Activated CD8-positive, alpha-beta memory T cell treated with anti-CD3 and anti-CD28 coated beads, Interleukin-2, amount 10 ng/mL, durations not matched to agents 7 days and 5 days (primary cell): Measurements from ENCODE around the gene COMMD9. TPM values are rescaled to one million over a fixed set of nuclear protein-coding genes. Genes with fewer than 3 reads are reported as not detected.

Source experiments
- ATAC-seq: fragments of 150-1000 bp; cut with Tn5 transposase; one replicate; pipeline ENCODE4 v1.10.0; 2021; ENCODE audit warnings: moderate library complexity
- CTCF ChIA-PET: fragments of 350-600 bp; sonication (Branson Sonifier 250); formaldehyde crosslinking; loops from one replicate; lab custom pipeline; 2021; ENCODE audit warnings: antibody characterized with exemption; lab: Charles Lee
- DNase-seq: peaks from one replicate; pipeline ENCODE4 v3.0.0-alpha.2; 2020
- H3K27ac Mint-ChIP-seq: one replicate; pipeline ENCODE4 v1.8.0; 2021; ENCODE audit warnings: mild to moderate bottlenecking, mixed read lengths
- H3K27me3 Mint-ChIP-seq: one replicate; pipeline ENCODE4 v1.8.0; 2021; ENCODE audit warnings: mixed read lengths
- H3K36me3 Mint-ChIP-seq: one replicate; pipeline ENCODE4 v1.8.0; 2021; ENCODE audit warnings: mild to moderate bottlenecking, mixed read lengths
- H3K4me1 Mint-ChIP-seq: one replicate; pipeline ENCODE4 v1.8.0; 2021; ENCODE audit warnings: mixed read lengths
- H3K4me3 Mint-ChIP-seq: one replicate; pipeline ENCODE4 v1.8.0; 2021; ENCODE audit warnings: mild to moderate bottlenecking, moderate library complexity, mixed read lengths
- H3K9me3 Mint-ChIP-seq: one replicate; pipeline ENCODE4 v1.8.0; 2022; ENCODE audit warnings: low read depth, mixed read lengths
- total RNA-seq, 2 experiments: library from RNA; stranded (reverse); gene quantifications; one replicate each; pipeline ENCODE4 v1.2.3, GENCODE V29; 2021

COMMD9 gene
- total RNA-seq, 2 experiments from 2014 or later = 33.2 to 40.0 TPM

- Mint-ChIP-seq H3K27ac (no peak overlapping the region), H3K36me3 (no peaks in the 10 kb centered on the region), H3K4me1 (no peaks in the 10 kb centered on the region), H3K27me3 (peaks cover 13% of the 10 kb centered on the region), H3K4me3 (no peak overlapping the region), H3K9me3 (no peaks in the 10 kb centered on the region)
- DNase-seq (no peak), ATAC-seq (no peak)
- CTCF ChIA-PET = interaction anchor here (0.8 to 3.7 kb wide), 3 partner anchors 15 to 215 kb away, joined by 3 to 12 read pairs (median 4); no protein-coding TSS in a partner anchor
These were observed 24.9 kb downstream of the COMMD9 start for GRCh38 chr11:36264011-36264972.

- DNase-seq (no peak), ATAC-seq (no peak)
- Mint-ChIP-seq H3K9me3 (no peaks in the 10 kb centered on the region), H3K4me1 (no peaks in the 10 kb centered on the region), H3K36me3 (no peaks in the 10 kb centered on the region), H3K27ac (no peak overlapping the region), H3K4me3 (no peak overlapping the region), H3K27me3 (peaks cover 20% of the 10 kb centered on the region)
- CTCF ChIA-PET = no interaction called here
These were observed 28.1 kb downstream of the COMMD9 start for GRCh38 chr11:36261094-36261493.

- CTCF ChIA-PET = interaction anchor here (0.6 to 0.9 kb wide), 3 partner anchors 9 to 653 kb away, joined by 3 to 6 read pairs (median 3); no protein-coding TSS in a partner anchor
- DNase-seq (no peak), ATAC-seq (no peak)
- H3K4me3 Mint-ChIP-seq = no peak overlapping the region
- peaks cover 17% of the 10 kb centered on the region for H3K27me3 Mint-ChIP-seq
- no peaks in the 10 kb centered on the region for H3K36me3 Mint-ChIP-seq
- H3K27ac Mint-ChIP-seq = no peak overlapping the region
- H3K4me1 Mint-ChIP-seq = no peaks in the 10 kb centered on the region
- H3K9me3 Mint-ChIP-seq = no peaks in the 10 kb centered on the region
These were observed 30.4 kb downstream of the COMMD9 start for GRCh38 chr11:36258730-36259360.

GRCh38 chr11:36257351-36257750 is 31.9 kb downstream of the COMMD9 start:
- no peak for ATAC-seq
- H3K9me3 Mint-ChIP-seq = no peaks in the 10 kb centered on the region

GRCh38 chr11:36254713-36255112 is 34.5 kb downstream of the COMMD9 start:
- CTCF ChIA-PET = no interaction called here
- peaks cover 17% of the 10 kb centered on the region for H3K27me3 Mint-ChIP-seq
- no peak for DNase-seq
- no peak overlapping the region for H3K27ac Mint-ChIP-seq
- H3K4me3 Mint-ChIP-seq = no peak overlapping the region
- ATAC-seq = no peak
- H3K4me1 Mint-ChIP-seq = no peaks in the 10 kb centered on the region
- H3K9me3 Mint-ChIP-seq = no peaks in the 10 kb centered on the region
- no peaks in the 10 kb centered on the region for H3K36me3 Mint-ChIP-seq

More at GRCh38 chr11:36257351-36257750, 31.9 kb downstream of the COMMD9 start:
- no peaks in the 10 kb centered on the region for H3K36me3 Mint-ChIP-seq
- H3K4me3 Mint-ChIP-seq = no peak overlapping the region
- H3K4me1 Mint-ChIP-seq = no peaks in the 10 kb centered on the region
- CTCF ChIA-PET = interaction anchor here (1.1 to 2.1 kb wide), 2 partner anchors 9 to 215 kb away, joined by 3 to 9 read pairs; no protein-coding TSS in a partner anchor
- no peak for DNase-seq
- H3K27ac Mint-ChIP-seq = no peak overlapping the region
- peaks cover 13% of the 10 kb centered on the region for H3K27me3 Mint-ChIP-seq

GRCh38 chr11:36253238-36253637 is 36.0 kb downstream of the COMMD9 start:
- Mint-ChIP-seq H3K27ac (no peak overlapping the region), H3K4me3 (no peak overlapping the region), H3K27me3 (peaks cover 27% of the 10 kb centered on the region), H3K36me3 (no peaks in the 10 kb centered on the region), H3K9me3 (no peaks in the 10 kb centered on the region), H3K4me1 (no peaks in the 10 kb centered on the region)
- CTCF ChIA-PET = no interaction called here
- ATAC-seq = no peak
- no peak for DNase-seq

- Mint-ChIP-seq H3K36me3 (no peaks in the 10 kb centered on the region), H3K27ac (no peak overlapping the region), H3K4me3 (no peak overlapping the region), H3K9me3 (no peaks in the 10 kb centered on the region), H3K27me3 (peaks cover 28% of the 10 kb centered on the region), H3K4me1 (no peaks in the 10 kb centered on the region)
- no peak for DNase-seq
- no peak for ATAC-seq
- CTCF ChIA-PET = no interaction called here
These were observed 37.4 kb downstream of the COMMD9 start for GRCh38 chr11:36251823-36252222.

GRCh38 chr11:36249246-36249645 is 40.0 kb downstream of the COMMD9 start:
- ATAC-seq (no peak), DNase-seq (no peak)
- CTCF ChIA-PET = interaction anchor here (1.2 to 1.9 kb wide), 2 partner anchors 10 to 14 kb away, joined by 4 to 6 read pairs; no protein-coding TSS in a partner anchor
- no peaks in the 10 kb centered on the region for H3K4me1 Mint-ChIP-seq
- peaks cover 30% of the 10 kb centered on the region for H3K27me3 Mint-ChIP-seq
- no peak overlapping the region for H3K27ac Mint-ChIP-seq
- H3K36me3 Mint-ChIP-seq = no peaks in the 10 kb centered on the region
- no peak overlapping the region for H3K4me3 Mint-ChIP-seq
- H3K9me3 Mint-ChIP-seq = no peaks in the 10 kb centered on the region

GRCh38 chr11:36248436-36248835 is 40.8 kb downstream of the COMMD9 start:
- CTCF ChIA-PET = interaction anchor here (1.9 kb wide), 1 partner anchor 11 kb away, joined by 6 read pairs; no protein-coding TSS in a partner anchor
- no peak for ATAC-seq

GRCh38 chr11:36247493-36247892 is 41.7 kb downstream of the COMMD9 start:
- Mint-ChIP-seq H3K4me3 (no peak overlapping the region), H3K27ac (no peak overlapping the region), H3K9me3 (no peaks in the 10 kb centered on the region), H3K4me1 (no peaks in the 10 kb centered on the region), H3K27me3 (peaks cover 30% of the 10 kb centered on the region), H3K36me3 (no peaks in the 10 kb centered on the region)
- ATAC-seq (no peak), DNase-seq (no peak)
- CTCF ChIA-PET = no interaction called here

More at GRCh38 chr11:36248436-36248835, 40.8 kb downstream of the COMMD9 start:
- H3K27ac Mint-ChIP-seq = no peak overlapping the region
- H3K9me3 Mint-ChIP-seq = no peaks in the 10 kb centered on the region
- no peak for DNase-seq
- H3K4me1 Mint-ChIP-seq = no peaks in the 10 kb centered on the region
- no peak overlapping the region for H3K4me3 Mint-ChIP-seq
- H3K36me3 Mint-ChIP-seq = no peaks in the 10 kb centered on the region
- peaks cover 30% of the 10 kb centered on the region for H3K27me3 Mint-ChIP-seq

GRCh38 chr11:36243641-36244040 is 45.6 kb downstream of the COMMD9 start:
- Mint-ChIP-seq H3K27me3 (peaks cover 13% of the 10 kb centered on the region), H3K27ac (no peak overlapping the region), H3K4me3 (no peak overlapping the region), H3K4me1 (no peaks in the 10 kb centered on the region), H3K36me3 (no peaks in the 10 kb centered on the region), H3K9me3 (no peaks in the 10 kb centered on the region)
- DNase-seq = no peak
- ATAC-seq = no peak
- CTCF ChIA-PET = no interaction called here

- Mint-ChIP-seq H3K27me3 (no peaks in the 10 kb centered on the region), H3K36me3 (no peaks in the 10 kb centered on the region), H3K4me3 (no peak overlapping the region), H3K4me1 (no peaks in the 10 kb centered on the region), H3K27ac (no peak overlapping the region), H3K9me3 (no peaks in the 10 kb centered on the region)
- DNase-seq = no peak
- CTCF ChIA-PET = no interaction called here
- ATAC-seq = no peak
These were observed 47.7 kb downstream of the COMMD9 start for GRCh38 chr11:36241497-36241896.

- Mint-ChIP-seq H3K4me3 (no peak overlapping the region), H3K27me3 (no peaks in the 10 kb centered on the region), H3K4me1 (no peaks in the 10 kb centered on the region), H3K9me3 (no peaks in the 10 kb centered on the region), H3K36me3 (no peaks in the 10 kb centered on the region), H3K27ac (no peak overlapping the region)
- no peak for ATAC-seq
- no peak for DNase-seq
- CTCF ChIA-PET = no interaction called here
These were observed 48.4 kb downstream of the COMMD9 start for GRCh38 chr11:36240801-36241200.
